Muscle layer of colon (tissue), 2 donors: ENCODE results near the gene TNS3.
A peak's percentile ranks its signal among the peaks of the same experiment; 100 is the strongest.

ENCODE experiments used
- H3K27ac ChIP-seq: one replicate; pipeline ENCODE4 v1.7.0; 2013; ENCODE audit warnings: low read depth, mild to moderate bottlenecking, low read length, moderate library complexity
- H3K27me3 ChIP-seq, 2 donors: one replicate each; pipeline ENCODE4 v1.7.0; 2013; ENCODE audit warnings: low read length in 2 of 2, mild to moderate bottlenecking in 2 of 2; ENCODE audit not compliant: insufficient read depth in 2 of 2, control insufficient read depth in 1 of 2
- H3K36me3 ChIP-seq: one replicate; pipeline ENCODE4 v1.7.0; 2013; ENCODE audit warnings: mild to moderate bottlenecking, low read length; ENCODE audit not compliant: insufficient read depth
- H3K4me1 ChIP-seq: one replicate; pipeline ENCODE4 v1.7.0; 2013; ENCODE audit warnings: mild to moderate bottlenecking, low read length; ENCODE audit not compliant: insufficient read depth
- H3K4me3 ChIP-seq, 2 donors: one replicate each; pipeline ENCODE4 v1.7.0; 2013; ENCODE audit warnings: low read length in 2 of 2, low read depth in 1 of 2, mild to moderate bottlenecking in 1 of 2, moderate library complexity in 1 of 2
- H3K9ac ChIP-seq: one replicate; pipeline ENCODE4 v1.7.0; 2013; ENCODE audit warnings: low read length
- H3K9me3 ChIP-seq: one replicate; pipeline ENCODE4 v1.7.0; 2013; ENCODE audit warnings: mild to moderate bottlenecking, low read length
- donor health status: abdominal sarcoma.
- donor health status: Adenocarcinoma of cecum.

Gene TNS3

DNA sequence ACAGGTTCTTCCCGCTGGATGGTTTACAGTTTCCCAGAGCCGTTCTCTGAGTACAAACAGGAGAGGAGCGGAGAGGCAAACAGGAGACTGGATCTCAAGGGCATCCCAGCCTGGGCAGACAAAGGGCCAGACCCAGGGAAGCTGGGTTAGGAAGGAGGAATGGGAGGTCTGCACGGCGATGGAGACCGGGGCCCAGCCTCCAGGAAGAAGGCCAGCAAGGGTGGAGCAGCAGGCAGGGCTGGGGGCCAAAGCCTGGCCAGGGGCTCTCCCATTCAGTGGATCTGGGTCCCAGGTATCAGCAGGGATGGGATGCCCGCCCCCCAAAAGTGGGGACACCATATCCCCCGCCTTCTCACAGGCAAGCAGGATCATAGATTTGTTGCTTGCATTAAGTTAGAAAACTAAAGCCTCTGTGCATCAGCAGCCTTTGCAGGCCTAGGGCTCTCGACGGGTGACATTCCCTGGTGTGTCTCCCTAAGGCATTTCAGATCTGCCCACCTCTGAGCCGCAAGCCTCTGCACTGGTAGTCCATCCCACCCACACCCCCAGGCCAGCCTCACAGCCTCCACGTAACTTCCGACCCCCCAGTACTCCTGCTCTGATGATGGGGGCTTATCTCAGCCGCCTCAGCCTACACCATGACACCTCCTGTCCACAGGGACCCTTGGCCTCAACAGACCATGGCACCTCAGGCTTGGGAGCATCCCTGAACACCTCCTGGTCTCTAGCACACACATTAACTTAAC is 59.9 kb downstream of the TNS3 start:
- H3K36me3 ChIP-seq, result no peaks in the 10 kb centered on the region
- peaks cover 30% of the 10 kb centered on the region for H3K4me1 ChIP-seq
- H3K27me3 ChIP-seq, result no peaks in the 10 kb centered on the region
- no peaks in the 10 kb centered on the region for H3K9me3 ChIP-seq
- no peak overlapping the region for H3K4me3 ChIP-seq
- no peak overlapping the region for H3K27ac ChIP-seq
- no peak overlapping the region for H3K9ac ChIP-seq

DNA sequence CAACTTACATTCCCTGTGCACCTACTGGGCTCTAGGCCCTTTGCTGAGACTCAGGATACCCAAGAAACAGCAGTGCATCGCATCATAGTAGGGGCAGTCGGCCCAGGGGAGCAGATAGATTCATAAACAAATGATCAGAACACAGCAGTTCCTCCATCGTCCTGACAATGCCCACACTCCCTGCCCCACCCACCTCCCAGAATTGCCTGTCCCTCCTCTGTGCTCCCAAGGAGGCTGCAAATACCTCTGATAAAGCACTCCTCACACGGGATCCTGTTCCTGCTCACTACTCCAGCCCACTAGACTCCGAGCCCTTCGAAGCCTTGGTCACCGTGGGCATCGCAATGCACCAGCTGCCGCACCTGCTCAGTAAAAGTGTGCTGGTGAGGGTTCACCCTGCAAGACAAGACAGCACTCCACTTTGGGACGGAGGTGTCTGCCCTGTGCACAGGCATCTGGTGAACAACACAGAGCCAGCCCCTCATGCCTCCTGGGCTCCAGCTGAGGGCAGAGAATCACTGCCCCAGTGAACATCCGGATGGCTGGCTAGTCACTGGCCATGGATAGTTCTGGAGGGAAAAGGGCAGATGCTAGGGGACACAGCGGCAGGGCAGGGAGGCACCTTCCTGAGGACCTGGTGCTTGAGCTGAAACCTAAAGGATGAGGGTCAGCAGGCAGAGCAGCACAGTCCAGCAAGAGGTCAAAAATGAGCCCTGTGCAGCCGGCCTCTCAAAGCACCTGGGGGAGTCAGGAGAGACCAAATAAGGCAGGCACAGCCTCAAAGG is 60.7 kb downstream of the TNS3 start:
- Histone ChIP-seq H3K36me3 (no peaks in the 10 kb centered on the region), H3K4me3 (no peak overlapping the region), H3K9ac (no peak overlapping the region)

DNA sequence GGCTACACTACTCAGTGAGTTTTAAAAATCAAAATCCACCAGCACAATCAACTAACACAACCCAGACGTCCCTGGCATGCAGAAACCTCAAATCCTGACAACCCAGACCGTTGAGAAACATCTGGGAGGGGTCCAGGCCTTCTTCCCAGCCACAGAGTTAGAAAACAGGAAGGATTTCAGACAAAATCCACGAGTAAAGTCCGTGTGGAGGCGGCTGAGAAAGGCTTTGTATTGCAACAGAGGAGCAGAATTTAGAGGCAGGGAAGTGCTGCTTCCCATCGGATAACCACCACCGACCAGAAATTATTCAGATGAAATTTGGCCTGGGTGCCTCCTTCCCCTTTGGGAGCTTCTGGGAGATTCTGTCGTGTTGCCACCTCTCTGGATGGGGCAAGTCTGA is 61.5 kb downstream of the TNS3 start:
- H3K27ac ChIP-seq, result no peak overlapping the region
- H3K9ac ChIP-seq, result no peak overlapping the region
- H3K27me3 ChIP-seq, result no peaks in the 10 kb centered on the region
- H3K4me1 ChIP-seq, result peaks cover 30% of the 10 kb centered on the region
- H3K4me3 ChIP-seq, result peak overlapping the region in 1 of 2 donors; percentile 3
- no peaks in the 10 kb centered on the region for H3K9me3 ChIP-seq
- no peaks in the 10 kb centered on the region for H3K36me3 ChIP-seq

More for the DNA sequence above, 60.7 kb downstream of the TNS3 start:
- Histone ChIP-seq H3K9me3 (no peaks in the 10 kb centered on the region), H3K27me3 (no peaks in the 10 kb centered on the region), H3K27ac (no peak overlapping the region), H3K4me1 (peaks cover 30% of the 10 kb centered on the region)

GRCh38 chr7:47518827-47519226 is 63.1 kb downstream of the TNS3 start:
- Histone ChIP-seq H3K4me1 (peaks cover 40% of the 10 kb centered on the region), H3K36me3 (no peaks in the 10 kb centered on the region), H3K9me3 (no peaks in the 10 kb centered on the region), H3K27ac (no peak overlapping the region), H3K4me3 (no peak overlapping the region), H3K27me3 (no peaks in the 10 kb centered on the region), H3K9ac (no peak overlapping the region)

- Histone ChIP-seq H3K4me1 (peaks cover 47% of the 10 kb centered on the region), H3K27me3 (no peaks in the 10 kb centered on the region), H3K27ac (no peak overlapping the region), H3K36me3 (no peaks in the 10 kb centered on the region), H3K9ac (no peak overlapping the region), H3K4me3 (no peak overlapping the region), H3K9me3 (no peaks in the 10 kb centered on the region)
Measured at GRCh38 chr7:47517821-47518480, 64.0 kb downstream of the TNS3 start.

GRCh38 chr7:47516985-47517600 is 64.8 kb downstream of the TNS3 start:
- no peak overlapping the region for H3K9ac ChIP-seq
- no peaks in the 10 kb centered on the region for H3K27me3 ChIP-seq
- no peaks in the 10 kb centered on the region for H3K9me3 ChIP-seq
- no peaks in the 10 kb centered on the region for H3K36me3 ChIP-seq
- no peak overlapping the region for H3K27ac ChIP-seq
- peaks cover 49% of the 10 kb centered on the region for H3K4me1 ChIP-seq
- no peak overlapping the region for H3K4me3 ChIP-seq

DNA sequence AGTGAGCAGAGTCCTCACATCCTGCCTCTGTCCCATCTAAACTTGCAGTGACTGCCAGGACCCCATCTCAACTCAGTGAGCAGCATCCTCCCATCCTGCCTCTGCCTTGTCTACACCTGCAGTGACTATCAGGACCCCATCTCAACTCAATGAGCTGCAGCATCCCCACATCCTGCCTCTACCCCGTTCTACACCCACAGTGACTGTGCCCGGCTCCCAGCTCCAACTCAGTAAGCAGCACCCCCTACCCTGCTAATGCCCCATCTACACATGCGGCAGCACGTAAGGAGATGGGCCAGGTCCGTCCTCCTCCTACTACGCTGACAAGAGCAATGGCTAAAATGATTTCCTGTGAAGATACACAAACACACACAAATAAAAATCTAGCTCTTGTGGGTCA is 65.5 kb downstream of the TNS3 start:
- Histone ChIP-seq H3K9me3 (no peaks in the 10 kb centered on the region), H3K27me3 (no peaks in the 10 kb centered on the region), H3K9ac (no peak overlapping the region), H3K36me3 (no peaks in the 10 kb centered on the region), H3K27ac (no peak overlapping the region), H3K4me3 (no peak overlapping the region), H3K4me1 (peaks cover 47% of the 10 kb centered on the region)

DNA sequence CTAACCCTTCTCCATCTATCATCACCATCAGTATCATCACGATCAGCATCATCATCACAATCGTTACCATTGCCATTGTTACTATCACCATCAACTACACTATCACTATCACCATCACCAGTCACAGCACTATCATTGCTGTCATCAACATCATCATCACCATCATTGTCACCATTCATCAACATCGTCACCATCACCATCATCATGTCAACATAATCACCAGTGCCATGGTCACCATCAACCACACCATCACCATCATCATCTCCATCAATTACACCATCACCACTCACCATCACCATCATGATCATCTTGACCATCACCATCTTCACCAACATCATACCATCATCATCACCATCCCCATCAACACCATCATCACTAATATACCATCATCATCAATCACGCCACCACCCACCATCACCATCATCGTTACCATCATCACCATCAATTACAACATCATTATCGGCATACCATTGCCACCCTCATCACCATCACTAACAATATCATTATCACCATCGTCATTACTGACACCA is 66.5 kb downstream of the TNS3 start:
- Histone ChIP-seq H3K4me3 (no peak overlapping the region), H3K4me1 (peaks cover 37% of the 10 kb centered on the region), H3K27me3 (no peaks in the 10 kb centered on the region), H3K27ac (no peak overlapping the region), H3K9me3 (no peaks in the 10 kb centered on the region), H3K9ac (no peak overlapping the region), H3K36me3 (no peaks in the 10 kb centered on the region)

GRCh38 chr7:47514818-47515217 is 67.1 kb downstream of the TNS3 start:
- Histone ChIP-seq H3K4me1 (peaks cover 32% of the 10 kb centered on the region), H3K9ac (no peak overlapping the region), H3K9me3 (no peaks in the 10 kb centered on the region), H3K4me3 (no peak overlapping the region), H3K27me3 (no peaks in the 10 kb centered on the region), H3K27ac (no peak overlapping the region), H3K36me3 (peaks cover under 1% of the 10 kb centered on the region)

DNA sequence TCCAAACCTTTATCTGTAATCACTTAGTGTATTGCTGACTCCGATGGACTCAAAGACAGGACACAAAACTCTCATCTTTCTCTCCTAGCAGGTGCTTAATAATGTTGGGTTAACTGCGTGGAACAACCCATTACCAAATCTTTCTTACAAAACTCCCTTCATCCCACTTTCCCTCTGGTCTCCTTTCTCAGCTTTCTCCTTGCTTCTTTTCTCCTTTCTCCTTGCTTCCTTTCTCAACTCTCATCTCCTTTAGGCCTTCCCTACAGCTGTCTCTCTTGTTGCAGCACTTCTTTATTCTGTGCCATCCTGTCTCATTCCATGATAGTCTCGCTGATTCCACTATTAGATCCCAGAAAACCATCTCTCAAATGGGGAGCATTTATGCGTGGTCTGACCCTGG is 67.5 kb downstream of the TNS3 start:
- Histone ChIP-seq H3K9ac (no peak overlapping the region), H3K4me1 (peaks cover 29% of the 10 kb centered on the region), H3K4me3 (no peak overlapping the region), H3K9me3 (no peaks in the 10 kb centered on the region), H3K27ac (peak overlapping the region; percentile 48), H3K27me3 (no peaks in the 10 kb centered on the region), H3K36me3 (peaks cover 3% of the 10 kb centered on the region)

GRCh38 chr7:47513741-47514241 is 68.1 kb downstream of the TNS3 start:
- Histone ChIP-seq H3K9me3 (no peaks in the 10 kb centered on the region), H3K4me3 (no peak overlapping the region), H3K27me3 (no peaks in the 10 kb centered on the region), H3K9ac (no peak overlapping the region), H3K36me3 (peaks cover 3% of the 10 kb centered on the region), H3K27ac (peak overlapping the region; percentile 48), H3K4me1 (peaks cover 23% of the 10 kb centered on the region)
